GM12864 (cell line): ENCODE results near the gene SLC27A2.
"Not testable (repeated sequence)": the region's sequence is repeated elsewhere in the genome, so short reads cannot be mapped to it uniquely, and the experiment has no call there.

ENCODE experiments used
- DNase-seq: peaks from one replicate; pipeline ENCODE4 v3.0.0-alpha.2; 2011; ENCODE audit warnings: low read depth
- H3K4me3 ChIP-seq: 2 replicates; pipeline ENCODE4 v1.5.1; 2011; ENCODE audit warnings: mild to moderate bottlenecking, low read depth, low read length, control low read depth
- TF ChIP-seq, protein P1 (sequence below): IDR thresholded peaks from 2 replicates; pipeline ENCODE4 v1.5.1; 2011; ENCODE audit warnings: low read depth, mild to moderate bottlenecking, moderate library complexity, low read length, control low read depth, inconsistent platforms; ENCODE audit errors: missing control alignments

SLC27A2 gene

DNA sequence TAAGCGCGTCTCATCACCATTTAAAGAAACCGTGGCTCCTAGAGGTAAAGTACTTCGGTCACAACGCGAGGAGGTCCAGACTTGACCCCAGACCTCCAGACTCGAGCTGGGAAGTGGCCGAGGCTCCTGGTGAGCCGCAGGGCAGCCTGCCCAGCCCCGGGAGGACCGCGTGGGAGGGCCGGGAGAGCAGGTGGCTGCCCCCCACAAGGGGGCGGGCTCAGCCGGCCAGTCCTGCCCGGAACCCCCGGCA is at the start of gene SLC27A2:
TSS of gene SLC27A2 (plus strand) at position 228 of the 250 bp plus-strand sequence. CDS start 232 bp downstream, outside the sequence.
- DNase-seq, result no peak

DNA sequence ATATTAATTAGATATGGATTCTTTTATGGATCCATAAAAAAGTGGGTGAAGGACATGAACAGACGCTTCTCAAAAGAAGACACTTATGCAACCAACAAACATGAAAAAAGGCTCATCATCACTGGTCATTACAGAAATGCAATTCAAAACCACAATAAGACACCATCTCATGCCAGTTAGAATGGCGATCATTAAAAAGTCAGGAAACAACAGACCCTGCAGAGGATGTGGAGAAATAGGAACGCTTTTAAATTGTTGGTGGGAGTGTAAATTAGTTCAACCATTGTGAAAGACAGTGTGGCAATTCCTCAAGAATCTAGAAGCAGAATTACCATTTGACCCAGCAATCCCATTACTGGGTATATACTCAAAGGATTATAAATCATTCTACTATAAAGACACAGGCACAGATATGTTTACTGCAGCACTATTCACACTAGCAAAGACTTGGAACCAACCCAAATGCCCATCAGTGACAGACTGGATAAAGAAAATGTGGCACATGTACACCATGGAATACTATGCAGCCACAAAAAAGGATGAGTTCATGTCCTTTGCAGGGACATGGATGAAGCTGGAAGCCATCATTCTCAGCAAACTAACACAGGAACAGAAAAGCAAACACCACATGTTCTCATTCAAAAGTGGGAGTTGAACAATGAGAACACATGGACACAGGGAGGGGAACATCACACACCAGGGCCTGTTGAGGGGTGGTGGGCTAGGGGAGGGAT is 49.6 kb upstream of the SLC27A2 start:
- not testable (repeated sequence) for DNase-seq

More for the DNA sequence above, at the start of gene SLC27A2:
- peak within 1 kb of the TSS; percentile 40 for H3K4me3 ChIP-seq
- TF ChIP-seq, protein P1, sequence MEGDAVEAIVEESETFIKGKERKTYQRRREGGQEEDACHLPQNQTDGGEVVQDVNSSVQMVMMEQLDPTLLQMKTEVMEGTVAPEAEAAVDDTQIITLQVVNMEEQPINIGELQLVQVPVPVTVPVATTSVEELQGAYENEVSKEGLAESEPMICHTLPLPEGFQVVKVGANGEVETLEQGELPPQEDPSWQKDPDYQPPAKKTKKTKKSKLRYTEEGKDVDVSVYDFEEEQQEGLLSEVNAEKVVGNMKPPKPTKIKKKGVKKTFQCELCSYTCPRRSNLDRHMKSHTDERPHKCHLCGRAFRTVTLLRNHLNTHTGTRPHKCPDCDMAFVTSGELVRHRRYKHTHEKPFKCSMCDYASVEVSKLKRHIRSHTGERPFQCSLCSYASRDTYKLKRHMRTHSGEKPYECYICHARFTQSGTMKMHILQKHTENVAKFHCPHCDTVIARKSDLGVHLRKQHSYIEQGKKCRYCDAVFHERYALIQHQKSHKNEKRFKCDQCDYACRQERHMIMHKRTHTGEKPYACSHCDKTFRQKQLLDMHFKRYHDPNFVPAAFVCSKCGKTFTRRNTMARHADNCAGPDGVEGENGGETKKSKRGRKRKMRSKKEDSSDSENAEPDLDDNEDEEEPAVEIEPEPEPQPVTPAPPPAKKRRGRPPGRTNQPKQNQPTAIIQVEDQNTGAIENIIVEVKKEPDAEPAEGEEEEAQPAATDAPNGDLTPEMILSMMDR, result peak; percentile 60

DNA sequence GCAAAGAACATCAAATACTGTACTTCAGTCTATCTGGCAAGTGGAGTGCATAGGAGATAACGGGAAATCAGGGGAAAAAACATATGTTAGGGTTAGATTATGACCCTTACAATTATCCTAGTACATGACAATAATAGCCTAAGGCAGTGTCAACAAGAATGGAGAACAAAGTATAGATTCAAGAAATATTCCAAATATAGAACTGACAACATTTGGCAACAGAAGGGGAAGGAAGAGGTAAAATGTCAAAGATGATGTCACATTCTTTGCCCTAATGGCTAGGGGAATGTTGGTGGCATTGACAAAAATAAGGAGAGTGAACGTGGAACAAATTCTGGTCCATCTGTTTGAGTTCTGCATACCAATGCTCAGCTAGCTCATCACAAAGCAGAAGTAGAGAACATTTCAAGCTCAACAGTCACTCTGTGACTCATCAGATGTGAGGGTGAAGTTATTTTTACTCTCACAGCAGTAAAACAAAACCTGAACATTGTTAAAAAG is 47.4 kb upstream of the SLC27A2 start:
- DNase-seq, result no peak
- H3K4me3 ChIP-seq, result no peak overlapping the region
- TF ChIP-seq, protein P1, result no peak

More for the DNA sequence above, 49.6 kb upstream of the SLC27A2 start:
- H3K4me3 ChIP-seq, result not testable (repeated sequence)

DNA sequence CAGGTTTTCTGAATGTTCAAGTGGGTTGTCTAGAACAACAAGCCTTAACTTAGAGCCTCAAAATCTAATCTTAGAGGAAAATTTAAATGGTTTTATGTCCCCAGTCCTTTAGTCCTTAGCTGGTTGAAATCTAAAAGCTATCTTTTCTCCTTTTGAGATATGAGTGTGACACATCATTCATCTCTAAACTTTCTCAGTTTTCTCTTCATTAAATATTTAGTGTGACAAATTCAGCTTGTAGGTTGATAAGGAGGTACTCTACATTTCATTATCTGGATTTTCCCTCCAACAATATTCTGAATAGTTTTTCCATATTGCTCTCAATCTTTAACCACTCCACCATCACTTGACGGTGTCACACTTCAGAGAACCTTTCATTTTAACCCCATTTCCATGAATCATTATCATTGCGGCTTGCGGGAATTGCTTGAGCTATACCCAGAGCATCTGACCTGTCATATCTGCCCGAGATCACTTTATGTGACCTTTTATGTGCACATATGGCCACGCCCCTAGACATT is 46.9 kb upstream of the SLC27A2 start:
- no peak for DNase-seq
- H3K4me3 ChIP-seq, result no peak overlapping the region
- TF ChIP-seq, protein P1, result no peak

DNA sequence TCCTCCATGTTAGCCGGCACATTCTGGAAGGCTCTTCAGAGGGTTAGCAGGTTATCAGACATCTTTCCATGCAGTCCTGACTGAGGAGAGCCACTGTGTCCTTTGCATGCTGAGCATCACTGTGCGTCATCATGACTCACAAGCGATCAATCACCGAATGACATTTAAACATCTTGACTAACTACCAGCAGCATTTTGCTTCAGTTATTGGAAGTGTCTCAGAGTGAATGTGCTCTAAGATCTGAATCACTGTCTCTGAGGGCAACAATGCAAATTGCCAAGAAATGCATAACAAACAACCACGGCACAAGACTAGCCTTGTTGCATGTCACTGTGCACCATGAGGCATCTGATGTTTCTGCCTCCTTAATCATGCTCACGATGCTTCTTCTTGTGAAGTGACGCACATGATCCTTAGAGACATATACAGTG is 44.6 kb upstream of the SLC27A2 start:
- TF ChIP-seq, protein P1, result no peak
- DNase-seq, result no peak
- H3K4me3 ChIP-seq, result no peak overlapping the region

DNA sequence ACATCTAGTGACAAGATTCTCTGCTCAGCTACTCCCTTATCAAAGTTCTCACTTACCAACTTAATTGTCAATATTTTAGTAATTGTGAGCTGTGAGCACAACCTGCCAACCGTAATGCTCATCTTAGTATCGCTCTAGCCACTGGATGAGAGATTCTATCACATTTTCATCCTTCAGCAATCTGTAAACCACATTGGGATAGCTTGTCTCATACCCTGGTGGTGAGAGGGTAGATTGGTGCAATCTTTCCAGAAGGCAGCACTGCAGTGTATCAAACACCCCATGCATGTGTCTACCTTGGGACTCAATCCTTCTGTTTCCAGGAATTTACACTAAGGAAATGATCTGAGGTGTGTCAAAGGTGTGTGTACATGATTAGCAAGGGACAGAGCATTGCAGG is 44.1 kb upstream of the SLC27A2 start:
- H3K4me3 ChIP-seq, result no peak overlapping the region
- TF ChIP-seq, protein P1, result no peak
- no peak for DNase-seq

DNA sequence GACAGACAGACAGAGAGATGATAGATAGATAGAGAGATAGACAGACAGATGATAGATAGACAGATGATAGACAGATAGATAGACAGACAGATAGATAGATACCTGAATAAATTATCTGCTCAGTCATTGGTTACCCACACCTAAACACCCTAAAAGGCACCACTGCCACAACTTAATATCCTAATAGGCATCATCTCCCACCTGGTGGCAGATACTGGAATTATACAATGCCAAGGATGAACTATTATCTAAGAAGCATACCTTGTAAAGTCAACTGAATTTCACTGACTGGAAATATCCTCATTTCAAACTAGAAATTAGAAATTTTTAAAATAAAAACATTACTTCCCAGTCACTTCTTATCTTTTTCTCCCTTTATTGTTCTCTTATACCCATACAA is 43.6 kb upstream of the SLC27A2 start:
- H3K4me3 ChIP-seq, result no peak overlapping the region
- DNase-seq, result no peak
- TF ChIP-seq, protein P1, result peak; percentile 11
